Measurements from ENCODE around the gene GATD1.

DNA sequence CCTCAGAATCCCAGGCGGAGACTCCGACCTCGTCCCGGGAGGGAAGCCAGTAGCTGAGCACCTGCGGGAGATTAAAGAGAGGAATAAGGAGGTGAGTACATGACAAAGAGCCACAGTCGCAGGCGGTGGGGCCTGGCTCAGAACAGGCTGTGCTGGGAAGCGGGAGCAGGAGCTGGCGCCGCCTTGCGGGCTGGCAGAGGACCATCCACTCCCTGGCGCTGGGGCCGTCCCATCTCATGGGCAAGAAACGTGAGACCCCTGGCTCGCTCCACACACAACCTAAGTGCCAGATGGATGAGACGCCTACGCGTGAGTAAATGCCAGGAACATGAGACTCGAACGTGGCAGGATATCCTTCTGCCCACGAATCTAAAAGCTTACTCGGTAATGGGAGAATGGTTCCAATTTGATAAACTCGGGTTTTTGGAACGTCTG is 6.3 kb upstream of the GATD1 start:
- TF ChIP-seq, protein P1, sequence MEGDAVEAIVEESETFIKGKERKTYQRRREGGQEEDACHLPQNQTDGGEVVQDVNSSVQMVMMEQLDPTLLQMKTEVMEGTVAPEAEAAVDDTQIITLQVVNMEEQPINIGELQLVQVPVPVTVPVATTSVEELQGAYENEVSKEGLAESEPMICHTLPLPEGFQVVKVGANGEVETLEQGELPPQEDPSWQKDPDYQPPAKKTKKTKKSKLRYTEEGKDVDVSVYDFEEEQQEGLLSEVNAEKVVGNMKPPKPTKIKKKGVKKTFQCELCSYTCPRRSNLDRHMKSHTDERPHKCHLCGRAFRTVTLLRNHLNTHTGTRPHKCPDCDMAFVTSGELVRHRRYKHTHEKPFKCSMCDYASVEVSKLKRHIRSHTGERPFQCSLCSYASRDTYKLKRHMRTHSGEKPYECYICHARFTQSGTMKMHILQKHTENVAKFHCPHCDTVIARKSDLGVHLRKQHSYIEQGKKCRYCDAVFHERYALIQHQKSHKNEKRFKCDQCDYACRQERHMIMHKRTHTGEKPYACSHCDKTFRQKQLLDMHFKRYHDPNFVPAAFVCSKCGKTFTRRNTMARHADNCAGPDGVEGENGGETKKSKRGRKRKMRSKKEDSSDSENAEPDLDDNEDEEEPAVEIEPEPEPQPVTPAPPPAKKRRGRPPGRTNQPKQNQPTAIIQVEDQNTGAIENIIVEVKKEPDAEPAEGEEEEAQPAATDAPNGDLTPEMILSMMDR (IDR thresholded peaks at IDR 0.05): no peak
- TF ChIP-seq POLR2A (IDR thresholded peaks at IDR 0.05): no peak
